HepG2 (cell line): Measurements from ENCODE around the gene IQCB1. TPM values are rescaled to one million over a fixed set of nuclear protein-coding genes. Genes with fewer than 3 reads are reported as not detected.

Experiments
- BRCA1 ChIP-seq: sonication (generic); formaldehyde crosslinking; IDR thresholded peaks from 2 replicates; pipeline ENCODE4 v1.4.0; 2020; ENCODE audit warnings: missing genetic modification reagents
- CREM ChIP-seq, 2 experiments: sonication (generic) in 1 of 2; formaldehyde crosslinking in 1 of 2; IDR thresholded peaks; 2 replicates each; pipeline versions ENCODE4 v1.4.0 to v1.6.1; 2016 to 2020; ENCODE audit warnings: antibody characterized with exemption in 1 of 2, mild to moderate bottlenecking in 1 of 2, missing genetic modification reagents in 1 of 2
- DPF2 ChIP-seq: sonication (generic); formaldehyde crosslinking; IDR thresholded peaks from 2 replicates; pipeline ENCODE4 v1.4.0; 2020; ENCODE audit warnings: mild to moderate bottlenecking, low read depth, missing genetic modification reagents, borderline replicate concordance
- DRAP1 ChIP-seq: IDR thresholded peaks from 2 replicates; pipeline ENCODE4 v1.6.1; 2016; ENCODE audit warnings: missing genetic modification reagents, missing compliant biosample characterization
- KDM3A ChIP-seq: IDR thresholded peaks from 2 replicates; pipeline ENCODE4 v1.6.1; 2018; ENCODE audit warnings: low read depth, missing compliant biosample characterization
- MEIS2 ChIP-seq: sonication (generic); formaldehyde crosslinking; IDR thresholded peaks from 2 replicates; pipeline ENCODE4 v1.9.0; 2021; ENCODE audit warnings: mild to moderate bottlenecking, missing genetic modification reagents
- NFKB2 ChIP-seq: sonication (generic); formaldehyde crosslinking; IDR thresholded peaks from 2 replicates; pipeline ENCODE4 v1.4.0; 2020; ENCODE audit warnings: missing genetic modification reagents, borderline replicate concordance
- NFYC ChIP-seq: IDR thresholded peaks from 2 replicates; pipeline ENCODE4 v1.6.1; 2016; ENCODE audit warnings: missing genetic modification reagents, missing compliant biosample characterization
- REL ChIP-seq: sonication (generic); formaldehyde crosslinking; conservative IDR thresholded peaks from 2 replicates; pipeline ENCODE4 v1.8.0; 2022; ENCODE audit warnings: mild to moderate bottlenecking, missing genetic modification reagents, moderate library complexity
- RFXAP ChIP-seq: sonication (generic); formaldehyde crosslinking; IDR thresholded peaks from 2 replicates; pipeline ENCODE4 v1.4.0; 2020; ENCODE audit warnings: missing genetic modification reagents, borderline replicate concordance
- SMYD3 ChIP-seq: sonication (generic); formaldehyde crosslinking; IDR thresholded peaks from 2 replicates; pipeline ENCODE4 v1.8.1; 2023; ENCODE audit warnings: mild to moderate bottlenecking, missing genetic modification reagents
- TSC22D2 ChIP-seq: sonication (generic); formaldehyde crosslinking; IDR thresholded peaks from 2 replicates; pipeline ENCODE4 v1.5.1; 2020; ENCODE audit warnings: missing genetic modification reagents, mild to moderate bottlenecking, borderline replicate concordance
- XRCC5 ChIP-seq: fragments of 200-400 bp; formaldehyde crosslinking; optimal IDR thresholded peaks from 2 replicates; pipeline ENCODE3; 2017; ENCODE audit warnings: mild to moderate bottlenecking, low read length
- ZBTB20 ChIP-seq: sonication (generic); formaldehyde crosslinking; IDR thresholded peaks from 2 replicates; pipeline ENCODE4 v1.8.1; 2023; ENCODE audit warnings: missing genetic modification reagents, low read depth, mild to moderate bottlenecking, borderline replicate concordance
- ZBTB37 ChIP-seq: sonication (generic); formaldehyde crosslinking; IDR thresholded peaks from 2 replicates; pipeline ENCODE4 v1.4.0; 2020; ENCODE audit warnings: mild to moderate bottlenecking, missing genetic modification reagents
- ZFP90 ChIP-seq: sonication (generic); formaldehyde crosslinking; IDR thresholded peaks from 2 replicates; pipeline ENCODE4 v1.8.0; 2022; ENCODE audit warnings: missing genetic modification reagents, mild to moderate bottlenecking, inconsistent platforms, borderline replicate concordance
- ZNF224 ChIP-seq: sonication (generic); formaldehyde crosslinking; IDR thresholded peaks from 2 replicates; pipeline ENCODE4 v1.5.0; 2020; ENCODE audit warnings: mild to moderate bottlenecking, missing genetic modification reagents
- ZNF263 ChIP-seq: sonication (generic); formaldehyde crosslinking; IDR thresholded peaks from 2 replicates; pipeline ENCODE4 v1.4.0; 2020; ENCODE audit warnings: missing genetic modification reagents
- ZNF333 ChIP-seq: sonication (generic); formaldehyde crosslinking; IDR thresholded peaks from 2 replicates; pipeline ENCODE4 v1.4.0; 2020; ENCODE audit warnings: mild to moderate bottlenecking, missing genetic modification reagents, borderline replicate concordance
- ZNF589 ChIP-seq: sonication (generic); formaldehyde crosslinking; conservative IDR thresholded peaks from 2 replicates; pipeline ENCODE4 v1.8.0; 2022; ENCODE audit warnings: mild to moderate bottlenecking, moderate library complexity, missing genetic modification reagents
- ZNF607 ChIP-seq: sonication (generic); formaldehyde crosslinking; IDR thresholded peaks from 2 replicates; pipeline ENCODE4 v1.5.1; 2020; ENCODE audit warnings: missing genetic modification reagents, mild to moderate bottlenecking, borderline replicate concordance
- ZSCAN12 ChIP-seq: sonication (generic); formaldehyde crosslinking; IDR thresholded peaks from 2 replicates; pipeline ENCODE4 v1.9.0; 2021; ENCODE audit warnings: mild to moderate bottlenecking, missing genetic modification reagents
- polyA plus RNA-seq, 8 experiments: library from polyadenylated mRNA; depleted of rRNA in 3 of 8; stranded (reverse) in 7 of 8; unstranded in 1 of 8; fragments of >200 nt; fragmentation: Illumina TruSeq in 4 of 8; extraction: Trizol in 4 of 8; gene quantifications; 2 replicates each; pipeline versions ENCODE4 v1.2.1 to v1.2.3, GENCODE V29; 2011 to 2016; ENCODE audit warnings: low read depth in 4 of 8, missing spikeins in 1 of 8, mixed read lengths in 1 of 8; ENCODE audit not compliant: insufficient read depth in 1 of 8
- total RNA-seq, 5 experiments: library from RNA; depleted of rRNA; stranded (reverse); fragments of >200 nt; fragmentation: Illumina TruSeq; extraction: Trizol; gene quantifications; 2 replicates each; pipeline ENCODE4 v1.2.3, GENCODE V29; 2016; ENCODE audit warnings: low read depth in 1 of 5
- TF ChIP-seq, protein P1 (sequence below): sonication (generic); formaldehyde crosslinking; IDR thresholded peaks from 2 replicates; pipeline ENCODE4 v1.5.0; 2020; ENCODE audit warnings: mild to moderate bottlenecking, missing genetic modification reagents, borderline replicate concordance

IQCB1 gene
- total and polyA plus RNA-seq, 2 of the 13 experiments (the other 11 are each of a cell fraction or from before 2014, with no cell fraction given): 18.0 to 41.4 TPM

GRCh38 chr3:121749276-121750086 is 85.4 kb downstream of the IQCB1 start, which contains the start of gene GOLGB1 (continued):
- peak; percentile 15 for TF ChIP-seq XRCC5
- TF ChIP-seq SMYD3 (CRISPR knock-in tag): no peak
- TF ChIP-seq ZBTB37: peak; percentile 22; the same call in 1 of the 2 replicates
- TF ChIP-seq ZNF263 (CRISPR knock-in tag): peak; percentile 38; the same call in 1 of the 2 replicates
- peak; percentile 38; the same call in 1 of the 2 replicates for TF ChIP-seq MEIS2
- peak; percentile 74; the same call in 1 of the 2 replicates for TF ChIP-seq REL (CRISPR knock-in tag)
- peak; percentile 88 for TF ChIP-seq ZFP90 (CRISPR knock-in tag)
- TF ChIP-seq NFKB2 (CRISPR knock-in tag): peak; percentile 91
- peak; percentile 93 for TF ChIP-seq ZNF607 (CRISPR knock-in tag)
- no peak for TF ChIP-seq DPF2 (CRISPR knock-in tag)
- TF ChIP-seq CREM (IDR thresholded peaks at IDR 0.05): peak; percentile 85
- no peak for TF ChIP-seq CREM (CRISPR knock-in tag; IDR thresholded peaks at IDR 0.05)
- peak; percentile 81; the same call in 1 of the 2 replicates for TF ChIP-seq ZSCAN12 (CRISPR knock-in tag)
- TF ChIP-seq ZNF589 (CRISPR knock-in tag): 0 out of 2 replicates have a peak, but pooled peaks have one; percentile 56
- peak; percentile 52; the same call in 1 of the 2 replicates for TF ChIP-seq TSC22D2 (CRISPR knock-in tag)
- TF ChIP-seq BRCA1: peak; percentile 73; the same call in 1 of the 2 replicates
- TF ChIP-seq ZNF333 (CRISPR knock-in tag): peak; percentile 83; the same call in 1 of the 2 replicates
- peak; percentile 94 for TF ChIP-seq NFYC (CRISPR knock-in tag)
- peak; percentile 10; the same call in 1 of the 2 replicates for TF ChIP-seq KDM3A (CRISPR knock-in tag)
- 0 out of 2 replicates have a peak, but pooled peaks have one; percentile 64 for TF ChIP-seq ZBTB20 (CRISPR knock-in tag)
- TF ChIP-seq, protein P1, sequence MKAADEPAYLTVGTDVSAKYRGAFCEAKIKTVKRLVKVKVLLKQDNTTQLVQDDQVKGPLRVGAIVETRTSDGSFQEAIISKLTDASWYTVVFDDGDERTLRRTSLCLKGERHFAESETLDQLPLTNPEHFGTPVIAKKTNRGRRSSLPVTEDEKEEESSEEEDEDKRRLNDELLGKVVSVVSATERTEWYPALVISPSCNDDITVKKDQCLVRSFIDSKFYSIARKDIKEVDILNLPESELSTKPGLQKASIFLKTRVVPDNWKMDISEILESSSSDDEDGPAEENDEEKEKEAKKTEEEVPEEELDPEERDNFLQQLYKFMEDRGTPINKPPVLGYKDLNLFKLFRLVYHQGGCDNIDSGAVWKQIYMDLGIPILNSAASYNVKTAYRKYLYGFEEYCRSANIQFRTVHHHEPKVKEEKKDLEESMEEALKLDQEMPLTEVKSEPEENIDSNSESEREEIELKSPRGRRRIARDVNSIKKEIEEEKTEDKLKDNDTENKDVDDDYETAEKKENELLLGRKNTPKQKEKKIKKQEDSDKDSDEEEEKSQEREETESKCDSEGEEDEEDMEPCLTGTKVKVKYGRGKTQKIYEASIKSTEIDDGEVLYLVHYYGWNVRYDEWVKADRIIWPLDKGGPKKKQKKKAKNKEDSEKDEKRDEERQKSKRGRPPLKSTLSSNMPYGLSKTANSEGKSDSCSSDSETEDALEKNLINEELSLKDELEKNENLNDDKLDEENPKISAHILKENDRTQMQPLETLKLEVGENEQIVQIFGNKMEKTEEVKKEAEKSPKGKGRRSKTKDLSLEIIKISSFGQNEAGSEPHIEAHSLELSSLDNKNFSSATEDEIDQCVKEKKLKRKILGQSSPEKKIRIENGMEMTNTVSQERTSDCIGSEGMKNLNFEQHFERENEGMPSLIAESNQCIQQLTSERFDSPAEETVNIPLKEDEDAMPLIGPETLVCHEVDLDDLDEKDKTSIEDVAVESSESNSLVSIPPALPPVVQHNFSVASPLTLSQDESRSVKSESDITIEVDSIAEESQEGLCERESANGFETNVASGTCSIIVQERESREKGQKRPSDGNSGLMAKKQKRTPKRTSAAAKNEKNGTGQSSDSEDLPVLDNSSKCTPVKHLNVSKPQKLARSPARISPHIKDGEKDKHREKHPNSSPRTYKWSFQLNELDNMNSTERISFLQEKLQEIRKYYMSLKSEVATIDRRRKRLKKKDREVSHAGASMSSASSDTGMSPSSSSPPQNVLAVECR: peak; percentile 97
- no peak for TF ChIP-seq ZNF224
- peak; percentile 81; the same call in 1 of the 2 replicates for TF ChIP-seq DRAP1 (CRISPR knock-in tag)
- peak; percentile 99 for TF ChIP-seq RFXAP
